GM23338 (cell line): ENCODE results near the gene GPR82. TPM values are rescaled to one million over a fixed set of nuclear protein-coding genes. Genes with fewer than 3 reads are reported as not detected.

ENCODE experiments used
- ATAC-seq: fragments of 200-7000 bp; cut with Tn5 transposase; 3 replicates; pipeline ENCODE4 v1.9.1; 2020
- DNase-seq: peaks from one replicate; pipeline ENCODE4 v3.0.0-alpha.2; 2015; ENCODE audit warnings: low spot score
- H2AFZ ChIP-seq: fragments of 200-600 bp; sonication (generic); 2 replicates; pipeline ENCODE4 v1.8.0; 2016; ENCODE audit warnings: antibody characterized with exemption, mild to moderate bottlenecking, moderate library complexity
- H3F3A ChIP-seq: fragments of 200-600 bp; sonication (generic); replicated peaks from 2 replicates; pipeline ENCODE4 v1.8.0; 2017; ENCODE audit warnings: antibody characterized with exemption, mixed run types, low read depth
- H3K27ac ChIP-seq: fragments of 200-600 bp; sonication (generic); 2 replicates; pipeline ENCODE4 v1.6.1; 2016; ENCODE audit warnings: low read depth
- H3K27me3 ChIP-seq: fragments of 200-600 bp; sonication (generic); 2 replicates; pipeline ENCODE4 v1.8.0; 2016; ENCODE audit warnings: mild to moderate bottlenecking, mixed run types, moderate library complexity; ENCODE audit not compliant: insufficient read depth
- H3K36me3 ChIP-seq: fragments of 200-600 bp; sonication (generic); 2 replicates; pipeline ENCODE4 v1.8.0; 2016; ENCODE audit warnings: mild to moderate bottlenecking; ENCODE audit not compliant: insufficient read depth
- H3K4me1 ChIP-seq: fragments of 200-600 bp; sonication (generic); 2 replicates; pipeline ENCODE4 v1.8.0; 2016; ENCODE audit warnings: mild to moderate bottlenecking, moderate library complexity; ENCODE audit not compliant: insufficient read depth
- H3K4me2 ChIP-seq: fragments of 200-600 bp; sonication (generic); 2 replicates; pipeline ENCODE4 v1.7.1; 2017; ENCODE audit warnings: mixed run types
- H3K4me3 ChIP-seq: fragments of 200-600 bp; sonication (generic); 2 replicates; pipeline ENCODE4 v1.6.1; 2016; ENCODE audit warnings: mixed run types
- H3K79me2 ChIP-seq: fragments of 200-600 bp; sonication (generic); replicated peaks from 2 replicates; pipeline ENCODE4 v1.8.0; 2017; ENCODE audit warnings: mild to moderate bottlenecking; ENCODE audit not compliant: insufficient read depth
- H3K9me2 ChIP-seq: fragments of 200-600 bp; sonication (generic); 2 replicates; pipeline ENCODE4 v1.8.0; 2017; ENCODE audit not compliant: insufficient read depth
- H4K20me1 ChIP-seq: fragments of 200-600 bp; sonication (generic); replicated peaks from 2 replicates; pipeline ENCODE4 v1.8.0; 2017; ENCODE audit warnings: mild to moderate bottlenecking; ENCODE audit not compliant: insufficient read depth
- H3K27ac Mint-ChIP-seq: 2 replicates; pipeline ENCODE4 v1.8.0; 2020; ENCODE audit warnings: inconsistent platforms, mild to moderate bottlenecking, moderate library complexity, mixed read lengths
- H3K27me3 Mint-ChIP-seq: 3 replicates; pipeline ENCODE4 v1.8.0; 2022; ENCODE audit warnings: low read depth, mild to moderate bottlenecking, moderate library complexity, mixed read lengths, inconsistent platforms; ENCODE audit not compliant: insufficient read depth, poor library complexity
- H3K36me3 Mint-ChIP-seq: 3 replicates; pipeline ENCODE4 v1.8.0; 2021; ENCODE audit warnings: low read depth, mild to moderate bottlenecking, inconsistent platforms, moderate library complexity, mixed read lengths
- H3K4me1 Mint-ChIP-seq: 3 replicates; pipeline ENCODE4 v1.8.0; 2020; ENCODE audit warnings: mild to moderate bottlenecking, inconsistent platforms, mixed read lengths
- H3K4me3 Mint-ChIP-seq: 3 replicates; pipeline ENCODE4 v1.8.0; 2021; ENCODE audit warnings: moderate library complexity, mild to moderate bottlenecking, inconsistent platforms, mixed read lengths
- H3K9me3 Mint-ChIP-seq: 3 replicates; pipeline ENCODE4 v1.8.0; 2020; ENCODE audit warnings: moderate library complexity, mild to moderate bottlenecking, inconsistent platforms, mixed read lengths
- CREB1 ChIP-seq: fragments of 250-450 bp; sonication (Bioruptor Pico); IDR thresholded peaks from 2 replicates; pipeline ENCODE4 v1.5.0; 2020; ENCODE audit warnings: low read depth, mild to moderate bottlenecking, moderate library complexity
- CTCF ChIP-seq, 2 experiments: fragments of 200-600 bp in 1 of 2; sonication (generic) in 1 of 2; conservative IDR thresholded peaks; 2 replicates each; pipeline versions ENCODE4 v1.5.1 to v1.6.1; 2016 to 2017; ENCODE audit warnings: antibody characterized with exemption in 2 of 2, low read depth in 2 of 2, mild to moderate bottlenecking in 2 of 2, moderate library complexity in 1 of 2
- REST ChIP-seq: IDR thresholded peaks from one replicate; pipeline ENCODE4 v1.6.1; 2018; ENCODE audit warnings: antibody characterized with exemption; ENCODE audit not compliant: unreplicated experiment
- polyA plus RNA-seq: library from polyadenylated mRNA; unstranded; fragments of >200 nt; fragmentation: Nextera tagmentation; extraction: Ambion mirVana; gene quantifications from 2 replicates; pipeline ENCODE4 v1.2.1, GENCODE V29; 2016
- total RNA-seq: library from RNA; depleted of rRNA; stranded (reverse); fragments of >200 nt; shearing (Covaris generic); gene quantifications from 2 replicates; pipeline ENCODE4 v1.2.3, GENCODE V29; 2014

The GPR82 gene
- total and polyA plus RNA-seq, 2 experiments from 2014 or later, result 0.32 TPM; not detected in 1

GRCh38 chrX:41722816-41723618, 964 bp upstream of the GPR82 start:
- no peaks in the 10 kb centered on the region for H3K4me1 Mint-ChIP-seq
- Histone ChIP-seq H2AFZ (no peak overlapping the region), H3K4me1 (no peaks in the 10 kb centered on the region), H3K4me3 (no peak overlapping the region), H3K9me2 (no peaks in the 10 kb centered on the region), H3K4me2 (no peak overlapping the region), H3F3A (no peaks in the 10 kb centered on the region), H3K36me3 (no peaks in the 10 kb centered on the region), H3K27ac (no peak overlapping the region), H3K27me3 (no peaks in the 10 kb centered on the region), H3K79me2 (no peaks in the 10 kb centered on the region), H4K20me1 (no peaks in the 10 kb centered on the region)
- DNase-seq (no peak), ATAC-seq (no peak)
- peaks cover 35% of the 10 kb centered on the region for H3K36me3 Mint-ChIP-seq
- peaks cover 22% of the 10 kb centered on the region for H3K9me3 Mint-ChIP-seq
- no peak overlapping the region for H3K4me3 Mint-ChIP-seq
- H3K27ac Mint-ChIP-seq, result no peak overlapping the region
- H3K27me3 Mint-ChIP-seq, result peaks cover 4% of the 10 kb centered on the region
- TF ChIP-seq CREB1 (CRISPR knock-in tag), result no peak

- H3K4me2 ChIP-seq, result no peak overlapping the region
- no peak overlapping the region for H3K4me3 ChIP-seq
- H3K36me3 ChIP-seq, result no peaks in the 10 kb centered on the region
- H3K27me3 ChIP-seq, result no peaks in the 10 kb centered on the region
- Mint-ChIP-seq H3K27ac (no peak overlapping the region), H3K27me3 (no peaks in the 10 kb centered on the region), H3K4me3 (no peak overlapping the region), H3K9me3 (no peaks in the 10 kb centered on the region), H3K4me1 (peaks cover 6% of the 10 kb centered on the region), H3K36me3 (no peaks in the 10 kb centered on the region)
- H4K20me1 ChIP-seq, result no peaks in the 10 kb centered on the region
- no peaks in the 10 kb centered on the region for H3F3A ChIP-seq
- H2AFZ ChIP-seq, result no peak overlapping the region
- TF ChIP-seq REST (no peak), CTCF (conservative IDR thresholded peaks at IDR 0.05; ENCODE audit: low read depth in 2 of 2) (no peak)
- H3K27ac ChIP-seq, result no peak overlapping the region
- ATAC-seq (no peak), DNase-seq (no peak)
- no peaks in the 10 kb centered on the region for H3K79me2 ChIP-seq
- H3K4me1 ChIP-seq, result no peaks in the 10 kb centered on the region
- no peaks in the 10 kb centered on the region for H3K9me2 ChIP-seq
Observed at GRCh38 chrX:41728125-41728524, 4.1 kb downstream of the GPR82 start.
